ENCODE data around the gene TMIE. TPM values are rescaled to one million over a fixed set of nuclear protein-coding genes. Genes with fewer than 3 reads are reported as not detected.

The TMIE gene
- total RNA-seq = 0.23 TPM in 1 of 2 replicates, not detected in the other

DNA sequence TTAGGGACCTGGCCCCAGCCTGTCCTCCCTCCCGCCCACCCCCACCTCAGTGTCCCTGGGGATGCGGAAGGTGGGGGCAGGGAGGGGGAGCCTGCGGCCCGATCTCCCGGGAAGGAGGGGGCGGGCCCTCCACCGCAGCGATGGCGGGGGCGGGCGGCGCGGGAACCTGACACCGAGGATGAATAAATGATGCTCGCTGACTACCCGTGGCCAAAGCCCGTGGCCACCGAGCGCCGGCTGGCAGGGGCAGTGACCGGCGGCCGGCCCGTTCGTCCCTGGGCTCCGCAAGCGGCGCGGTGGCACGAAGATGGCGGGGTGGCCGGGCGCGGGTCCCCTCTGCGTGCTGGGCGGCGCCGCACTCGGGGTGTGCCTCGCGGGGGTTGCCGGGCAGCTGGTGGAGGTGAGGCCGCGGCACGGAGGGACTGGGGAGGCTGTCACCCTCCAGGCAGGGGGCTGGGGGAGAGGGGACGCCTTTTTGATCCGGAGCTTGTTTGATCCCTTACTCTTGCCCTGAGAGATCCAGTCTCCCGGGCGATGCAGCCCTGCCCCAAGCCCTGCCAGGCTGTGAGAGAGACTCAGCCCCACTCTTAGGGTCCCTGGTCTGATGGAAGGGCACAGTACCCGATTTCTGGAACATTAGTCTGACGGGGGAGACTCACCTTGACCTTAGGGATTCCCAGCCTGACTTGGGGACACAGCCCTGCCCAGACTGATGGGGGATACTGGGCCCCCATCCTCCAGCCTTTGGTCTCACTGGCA lies at the start of gene TMIE:
Gene TMIE, plus strand, starts transcription at position 212 of the 759 bp plus-strand sequence. Its CDS starts 96 bp downstream, at position 308.
- intact Hi-C loops (cut with micrococcal nuclease) = no loop called here

GRCh38 chr3:46655271-46655670 lies 45.9 kb upstream of the TMIE start:
- intact Hi-C loops (cut with micrococcal nuclease) = no loop called here

- intact Hi-C loops (cut with micrococcal nuclease) = no loop called here
These were observed 44.2 kb upstream of the TMIE start for GRCh38 chr3:46656778-46657556.

DNA sequence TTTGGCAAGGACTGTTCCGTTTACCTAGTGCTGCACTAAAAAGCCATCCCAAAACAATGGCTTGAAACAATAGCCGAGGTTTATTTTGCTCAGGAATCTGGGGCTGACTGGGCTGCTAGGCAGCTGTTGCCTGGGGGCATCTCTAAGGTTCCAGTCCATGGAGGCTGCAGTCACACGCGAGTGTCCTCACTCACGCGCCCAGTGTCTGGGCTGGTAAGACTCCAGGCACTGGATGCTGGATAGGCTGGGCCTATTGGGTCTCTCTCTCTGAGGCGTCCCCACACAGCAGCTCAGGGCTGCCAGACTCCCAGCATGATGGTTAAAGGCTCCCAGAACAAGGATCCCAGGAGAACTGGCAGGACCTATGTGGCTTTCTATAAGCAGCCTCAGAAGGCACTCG lies 41.9 kb upstream of the TMIE start:
- intact Hi-C loops (cut with micrococcal nuclease) = no loop called here

- intact Hi-C loops (cut with micrococcal nuclease) = no loop called here
These were observed 41.2 kb upstream of the TMIE start for GRCh38 chr3:46660003-46660402.

GRCh38 chr3:46660543-46661523 lies 40.4 kb upstream of the TMIE start:
- intact Hi-C loops (cut with micrococcal nuclease) = no loop called here

- intact Hi-C loops (cut with micrococcal nuclease) = no loop called here
These were observed 39.1 kb upstream of the TMIE start for GRCh38 chr3:46661776-46662766.

DNA sequence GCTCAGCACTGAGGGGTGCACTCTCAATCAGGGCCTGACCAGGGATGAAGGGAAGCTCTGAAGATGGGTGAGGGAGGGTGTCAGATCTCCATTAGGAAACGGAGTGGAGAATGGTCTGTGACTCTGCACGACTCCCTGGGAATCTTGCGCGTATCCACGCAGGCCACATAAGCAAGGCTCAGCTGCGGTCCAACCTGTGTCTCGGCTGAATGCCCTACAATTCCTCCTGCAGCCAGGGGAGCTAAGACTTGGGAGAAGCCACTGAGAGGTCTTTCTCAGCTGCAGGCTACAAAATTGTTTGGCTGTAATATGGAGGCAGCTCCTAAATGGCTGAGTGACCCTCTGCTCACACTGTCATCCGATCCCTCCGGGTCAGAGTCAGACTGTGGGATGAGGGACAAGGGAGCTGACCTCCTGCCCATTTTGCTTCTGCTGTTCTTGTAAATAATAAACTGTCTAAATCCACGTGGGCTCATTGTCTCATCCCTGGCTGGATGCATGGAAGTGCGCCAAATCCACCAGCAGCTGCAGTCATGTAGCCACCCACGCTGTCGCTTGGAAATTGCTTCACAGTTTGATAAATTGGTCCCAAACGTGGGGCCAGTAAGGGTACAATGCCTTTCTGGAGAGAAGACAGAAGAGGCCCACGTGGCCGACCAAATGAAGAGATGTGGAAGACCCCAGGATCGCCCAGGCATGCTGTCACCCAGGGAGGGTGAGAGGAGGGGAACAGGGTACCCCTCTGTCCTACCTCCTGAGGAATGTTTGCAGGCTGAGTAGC lies 38.2 kb upstream of the TMIE start:
- intact Hi-C loops (cut with micrococcal nuclease) = no loop called here

GRCh38 chr3:46663591-46664135 lies 37.5 kb upstream of the TMIE start:
- intact Hi-C loops (cut with micrococcal nuclease) = no loop called here

GRCh38 chr3:46664188-46664970 lies 36.8 kb upstream of the TMIE start:
- intact Hi-C loops (cut with micrococcal nuclease) = no loop called here

DNA sequence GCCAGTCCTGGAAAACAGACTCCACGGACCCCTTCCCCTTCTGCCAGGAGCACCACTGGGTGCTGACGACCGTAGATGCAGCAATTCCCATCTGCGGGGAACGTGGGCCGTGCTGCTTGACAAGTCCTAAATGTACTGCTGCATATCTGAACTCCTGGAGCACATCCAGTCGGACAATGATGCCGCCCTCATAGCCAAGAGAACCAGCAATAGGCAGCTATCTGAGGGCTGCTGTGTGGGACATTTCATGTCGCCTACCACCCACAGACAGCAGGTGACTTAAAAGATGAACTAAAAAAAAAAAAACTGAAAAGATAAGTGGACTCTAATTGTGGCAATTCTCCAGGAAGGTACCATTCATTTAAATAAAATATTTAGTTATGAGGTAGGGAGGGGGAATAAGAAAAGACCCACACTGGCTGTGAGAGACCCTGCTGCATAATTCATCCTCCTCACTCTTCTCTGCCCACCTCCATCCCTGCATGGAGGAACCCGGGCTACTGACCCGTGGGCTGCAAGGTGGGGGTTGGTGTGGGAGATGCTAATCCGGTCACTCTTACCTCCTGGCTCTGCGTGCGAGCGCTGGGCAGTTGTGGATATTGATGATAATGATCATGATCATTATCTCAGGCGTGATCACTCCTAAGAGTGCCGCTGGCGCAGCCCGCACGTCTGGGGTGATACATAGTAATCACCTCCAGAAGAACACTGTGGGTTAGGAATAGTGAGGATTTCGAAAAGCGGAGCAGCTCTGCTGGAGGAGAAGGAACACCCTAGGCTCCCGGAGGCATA lies 36.0 kb upstream of the TMIE start:
- intact Hi-C loops (cut with micrococcal nuclease) = no loop called here

DNA sequence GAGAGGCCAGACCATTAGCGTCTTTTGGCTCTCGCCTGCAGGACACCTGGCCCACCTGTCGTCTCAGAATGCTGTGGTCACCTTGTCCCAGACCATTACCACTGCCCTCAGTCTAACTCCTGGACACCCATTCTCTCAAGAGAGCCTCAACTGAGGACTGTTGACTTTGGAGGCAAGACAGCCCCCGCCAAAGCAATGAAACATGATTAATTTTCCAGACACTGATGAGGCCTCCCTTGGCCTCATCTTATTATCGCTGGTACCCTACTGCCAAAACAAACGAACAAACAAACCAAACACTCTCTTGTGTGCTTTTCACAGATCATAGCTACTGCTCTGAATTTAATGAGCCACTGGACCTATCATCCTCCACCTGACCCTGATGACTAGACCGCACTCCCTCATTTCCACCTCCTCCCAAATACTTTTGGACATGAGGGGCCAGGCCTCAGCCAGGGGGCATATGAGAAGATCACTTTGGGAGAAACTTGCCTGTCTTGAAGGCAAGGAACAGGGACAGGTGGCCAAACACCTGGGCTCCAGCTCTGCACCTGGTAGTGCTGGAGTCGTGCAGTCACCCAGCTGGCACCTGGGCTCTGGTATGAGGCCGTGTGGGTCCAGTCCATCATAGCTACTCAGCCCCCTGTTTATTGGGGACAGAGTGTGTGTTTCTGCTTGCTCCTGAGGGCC lies 35.3 kb upstream of the TMIE start:
- intact Hi-C loops (cut with micrococcal nuclease) = no loop called here

DNA sequence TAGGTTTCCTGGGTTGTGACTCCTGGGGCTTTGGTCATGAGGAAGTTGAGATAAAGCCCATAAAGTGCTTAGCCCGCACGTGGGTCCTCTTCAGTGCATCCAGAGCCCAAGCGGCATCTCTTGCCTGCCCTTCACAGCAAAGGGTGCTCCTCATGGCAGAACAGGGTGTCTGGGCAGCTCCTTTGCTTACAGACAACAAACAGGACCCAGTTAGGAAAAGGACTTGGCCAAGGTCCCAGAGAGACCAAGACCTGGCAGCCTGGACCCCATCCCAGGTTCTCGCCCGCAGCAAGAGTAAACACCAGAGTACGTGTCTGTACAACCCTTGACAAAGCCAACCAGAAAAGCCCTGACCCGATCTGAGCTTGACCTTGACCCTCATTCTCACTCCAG lies 34.7 kb upstream of the TMIE start:
- intact Hi-C loops (cut with micrococcal nuclease) = no loop called here

GRCh38 chr3:46667061-46667621 lies 34.1 kb upstream of the TMIE start:
- intact Hi-C loops (cut with micrococcal nuclease) = no loop called here

DNA sequence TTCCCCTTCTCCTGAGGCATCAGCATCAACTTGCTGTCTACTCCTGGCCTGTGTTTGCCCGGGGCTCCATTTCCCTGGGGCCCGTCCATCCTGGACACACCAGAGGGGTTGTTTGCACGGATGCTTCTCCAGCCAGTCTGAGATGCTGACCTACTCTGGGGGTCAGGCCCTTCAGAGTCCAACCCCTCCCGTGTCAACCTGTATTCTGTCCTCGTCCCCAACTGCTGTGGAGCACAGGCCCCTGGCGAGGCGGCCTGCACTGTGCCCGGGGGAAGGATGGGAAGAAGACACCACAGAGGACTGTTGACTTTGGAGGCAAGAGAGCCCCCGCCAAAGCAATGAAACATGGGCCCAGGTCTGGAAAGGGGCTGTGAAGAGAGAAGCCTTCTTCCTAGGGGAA lies 33.5 kb upstream of the TMIE start:
- intact Hi-C loops (cut with micrococcal nuclease) = no loop called here

- intact Hi-C loops (cut with micrococcal nuclease) = no loop called here
These were observed 33.1 kb upstream of the TMIE start for GRCh38 chr3:46668116-46668515.

- intact Hi-C loops (cut with micrococcal nuclease) = no loop called here
These were observed 32.6 kb upstream of the TMIE start for GRCh38 chr3:46668591-46668990.

All from T-helper 2 cell treated with Interferon-gamma antibody and Interleukin-4, amounts not matched to agents 100 ng/mL and 5 ng/mL, for 36 hours (primary cell).